ENCODE results near the gene TSLP.

- TF ChIP-seq POLR2A (IDR thresholded peaks at IDR 0.05; ENCODE audit: extremely low read depth, insufficient read length), result no peak
- TF ChIP-seq, protein P1, sequence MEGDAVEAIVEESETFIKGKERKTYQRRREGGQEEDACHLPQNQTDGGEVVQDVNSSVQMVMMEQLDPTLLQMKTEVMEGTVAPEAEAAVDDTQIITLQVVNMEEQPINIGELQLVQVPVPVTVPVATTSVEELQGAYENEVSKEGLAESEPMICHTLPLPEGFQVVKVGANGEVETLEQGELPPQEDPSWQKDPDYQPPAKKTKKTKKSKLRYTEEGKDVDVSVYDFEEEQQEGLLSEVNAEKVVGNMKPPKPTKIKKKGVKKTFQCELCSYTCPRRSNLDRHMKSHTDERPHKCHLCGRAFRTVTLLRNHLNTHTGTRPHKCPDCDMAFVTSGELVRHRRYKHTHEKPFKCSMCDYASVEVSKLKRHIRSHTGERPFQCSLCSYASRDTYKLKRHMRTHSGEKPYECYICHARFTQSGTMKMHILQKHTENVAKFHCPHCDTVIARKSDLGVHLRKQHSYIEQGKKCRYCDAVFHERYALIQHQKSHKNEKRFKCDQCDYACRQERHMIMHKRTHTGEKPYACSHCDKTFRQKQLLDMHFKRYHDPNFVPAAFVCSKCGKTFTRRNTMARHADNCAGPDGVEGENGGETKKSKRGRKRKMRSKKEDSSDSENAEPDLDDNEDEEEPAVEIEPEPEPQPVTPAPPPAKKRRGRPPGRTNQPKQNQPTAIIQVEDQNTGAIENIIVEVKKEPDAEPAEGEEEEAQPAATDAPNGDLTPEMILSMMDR (IDR thresholded peaks at IDR 0.05; ENCODE audit: low read depth, low read length), result no peak
These were observed 2.7 kb downstream of the TSLP start for GRCh38 chr5:111074244-111074643.

All from NB4 (cell line).